ENCODE results near the gene LGALS16.

Gene LGALS16

DNA sequence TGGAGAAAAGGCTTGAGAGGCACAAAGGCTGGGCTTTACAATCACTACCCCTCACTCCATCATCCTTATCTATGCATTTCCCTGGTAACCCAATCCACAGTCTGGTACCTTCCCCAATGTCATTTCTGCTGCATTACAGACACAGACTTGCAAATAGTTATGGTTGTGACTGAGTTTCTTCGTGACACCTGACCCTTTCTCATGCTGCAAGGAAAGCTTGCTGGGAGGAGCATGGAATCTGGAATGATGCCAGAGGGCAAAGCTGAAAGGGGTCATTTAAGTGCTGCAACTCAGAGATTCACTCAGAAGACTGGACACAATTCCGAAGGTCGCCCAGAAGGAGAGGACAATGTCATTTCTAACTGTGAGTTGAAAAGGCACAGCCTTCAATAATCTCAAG is at the start of gene LGALS16:
LGALS16 (plus strand) TSS at position 301 of the 400 bp plus-strand sequence; CDS start at position 350, 49 bp downstream.
- ATAC-seq = no peak
- TF ChIP-seq GLIS3 (CRISPR knock-in tag; IDR thresholded peaks at IDR 0.05) (no peak), TCF4 (CRISPR knock-in tag; IDR thresholded peaks at IDR 0.05; ENCODE audit: borderline replicate concordance) (no peak), SNAI2 (CRISPR knock-in tag; IDR thresholded peaks at IDR 0.05) (no peak), ARNTL (CRISPR knock-in tag; IDR thresholded peaks at IDR 0.05; ENCODE audit: borderline replicate concordance, low read depth) (no peak), BACH2 (CRISPR knock-in tag; IDR thresholded peaks at IDR 0.05; ENCODE audit: borderline replicate concordance) (no peak), RARB (CRISPR knock-in tag; IDR thresholded peaks at IDR 0.05) (no peak), ZC3H10 (CRISPR knock-in tag; IDR thresholded peaks at IDR 0.05) (no peak), ZNF8 (CRISPR knock-in tag; IDR thresholded peaks at IDR 0.05) (no peak), ZNF565 (CRISPR knock-in tag; conservative IDR thresholded peaks at IDR 0.05; ENCODE audit: low read depth) (no peak)
- TF ChIP-seq, protein P1, sequence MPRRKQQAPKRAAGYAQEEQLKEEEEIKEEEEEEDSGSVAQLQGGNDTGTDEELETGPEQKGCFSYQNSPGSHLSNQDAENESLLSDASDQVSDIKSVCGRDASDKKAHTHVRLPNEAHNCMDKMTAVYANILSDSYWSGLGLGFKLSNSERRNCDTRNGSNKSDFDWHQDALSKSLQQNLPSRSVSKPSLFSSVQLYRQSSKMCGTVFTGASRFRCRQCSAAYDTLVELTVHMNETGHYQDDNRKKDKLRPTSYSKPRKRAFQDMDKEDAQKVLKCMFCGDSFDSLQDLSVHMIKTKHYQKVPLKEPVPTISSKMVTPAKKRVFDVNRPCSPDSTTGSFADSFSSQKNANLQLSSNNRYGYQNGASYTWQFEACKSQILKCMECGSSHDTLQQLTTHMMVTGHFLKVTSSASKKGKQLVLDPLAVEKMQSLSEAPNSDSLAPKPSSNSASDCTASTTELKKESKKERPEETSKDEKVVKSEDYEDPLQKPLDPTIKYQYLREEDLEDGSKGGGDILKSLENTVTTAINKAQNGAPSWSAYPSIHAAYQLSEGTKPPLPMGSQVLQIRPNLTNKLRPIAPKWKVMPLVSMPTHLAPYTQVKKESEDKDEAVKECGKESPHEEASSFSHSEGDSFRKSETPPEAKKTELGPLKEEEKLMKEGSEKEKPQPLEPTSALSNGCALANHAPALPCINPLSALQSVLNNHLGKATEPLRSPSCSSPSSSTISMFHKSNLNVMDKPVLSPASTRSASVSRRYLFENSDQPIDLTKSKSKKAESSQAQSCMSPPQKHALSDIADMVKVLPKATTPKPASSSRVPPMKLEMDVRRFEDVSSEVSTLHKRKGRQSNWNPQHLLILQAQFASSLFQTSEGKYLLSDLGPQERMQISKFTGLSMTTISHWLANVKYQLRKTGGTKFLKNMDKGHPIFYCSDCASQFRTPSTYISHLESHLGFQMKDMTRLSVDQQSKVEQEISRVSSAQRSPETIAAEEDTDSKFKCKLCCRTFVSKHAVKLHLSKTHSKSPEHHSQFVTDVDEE (CRISPR knock-in tag; IDR thresholded peaks at IDR 0.05) = no peak
- TF ChIP-seq, protein P2, sequence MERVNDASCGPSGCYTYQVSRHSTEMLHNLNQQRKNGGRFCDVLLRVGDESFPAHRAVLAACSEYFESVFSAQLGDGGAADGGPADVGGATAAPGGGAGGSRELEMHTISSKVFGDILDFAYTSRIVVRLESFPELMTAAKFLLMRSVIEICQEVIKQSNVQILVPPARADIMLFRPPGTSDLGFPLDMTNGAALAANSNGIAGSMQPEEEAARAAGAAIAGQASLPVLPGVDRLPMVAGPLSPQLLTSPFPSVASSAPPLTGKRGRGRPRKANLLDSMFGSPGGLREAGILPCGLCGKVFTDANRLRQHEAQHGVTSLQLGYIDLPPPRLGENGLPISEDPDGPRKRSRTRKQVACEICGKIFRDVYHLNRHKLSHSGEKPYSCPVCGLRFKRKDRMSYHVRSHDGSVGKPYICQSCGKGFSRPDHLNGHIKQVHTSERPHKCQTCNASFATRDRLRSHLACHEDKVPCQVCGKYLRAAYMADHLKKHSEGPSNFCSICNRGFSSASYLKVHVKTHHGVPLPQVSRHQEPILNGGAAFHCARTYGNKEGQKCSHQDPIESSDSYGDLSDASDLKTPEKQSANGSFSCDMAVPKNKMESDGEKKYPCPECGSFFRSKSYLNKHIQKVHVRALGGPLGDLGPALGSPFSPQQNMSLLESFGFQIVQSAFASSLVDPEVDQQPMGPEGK (CRISPR knock-in tag; IDR thresholded peaks at IDR 0.05; ENCODE audit: borderline replicate concordance) = no peak

GRCh38 chr19:39607021-39607420 is 48.7 kb upstream of the LGALS16 start:
- ATAC-seq = no peak

DNA sequence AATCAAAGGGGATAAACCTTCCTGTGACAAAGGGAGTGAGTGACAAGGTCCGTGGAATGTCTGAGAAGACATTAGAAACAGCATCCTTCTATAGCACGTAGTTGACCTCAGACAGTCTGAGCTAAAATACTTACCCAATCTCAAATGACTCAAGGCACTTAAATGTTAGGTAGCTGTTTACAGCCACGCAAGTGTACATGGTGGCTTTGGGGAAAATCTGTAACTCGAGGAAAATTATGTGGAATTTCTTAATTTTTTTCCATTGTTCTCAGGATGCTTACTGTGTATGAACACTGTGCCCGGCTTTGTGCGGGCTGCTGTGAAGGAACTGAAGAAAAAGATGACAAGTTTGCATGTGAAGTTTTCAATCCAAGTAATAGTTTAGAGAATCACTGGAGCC is 48.2 kb upstream of the LGALS16 start:
- TF ChIP-seq OSR1 (CRISPR knock-in tag; IDR thresholded peaks at IDR 0.05) (no peak), PPARA (CRISPR knock-in tag; IDR thresholded peaks at IDR 0.05; ENCODE audit: borderline replicate concordance) (no peak), BACH2 (CRISPR knock-in tag; IDR thresholded peaks at IDR 0.05; ENCODE audit: borderline replicate concordance) (no peak), ZC3H10 (CRISPR knock-in tag; IDR thresholded peaks at IDR 0.05) (no peak), RARB (CRISPR knock-in tag; IDR thresholded peaks at IDR 0.05) (no peak), ARNTL (CRISPR knock-in tag; IDR thresholded peaks at IDR 0.05; ENCODE audit: borderline replicate concordance, low read depth) (no peak), ZFP3 (CRISPR knock-in tag; IDR thresholded peaks at IDR 0.05) (no peak), SNAI2 (CRISPR knock-in tag; IDR thresholded peaks at IDR 0.05) (no peak), CSDC2 (CRISPR knock-in tag; IDR thresholded peaks at IDR 0.05) (no peak), ZNF70 (CRISPR knock-in tag; IDR thresholded peaks at IDR 0.05) (no peak), CSRNP3 (CRISPR knock-in tag; IDR thresholded peaks at IDR 0.05) (no peak), ZFP30 (CRISPR knock-in tag; IDR thresholded peaks at IDR 0.05) (no peak)
- TF ChIP-seq, protein P1 (CRISPR knock-in tag; IDR thresholded peaks at IDR 0.05) = no peak
- TF ChIP-seq, protein P3, sequence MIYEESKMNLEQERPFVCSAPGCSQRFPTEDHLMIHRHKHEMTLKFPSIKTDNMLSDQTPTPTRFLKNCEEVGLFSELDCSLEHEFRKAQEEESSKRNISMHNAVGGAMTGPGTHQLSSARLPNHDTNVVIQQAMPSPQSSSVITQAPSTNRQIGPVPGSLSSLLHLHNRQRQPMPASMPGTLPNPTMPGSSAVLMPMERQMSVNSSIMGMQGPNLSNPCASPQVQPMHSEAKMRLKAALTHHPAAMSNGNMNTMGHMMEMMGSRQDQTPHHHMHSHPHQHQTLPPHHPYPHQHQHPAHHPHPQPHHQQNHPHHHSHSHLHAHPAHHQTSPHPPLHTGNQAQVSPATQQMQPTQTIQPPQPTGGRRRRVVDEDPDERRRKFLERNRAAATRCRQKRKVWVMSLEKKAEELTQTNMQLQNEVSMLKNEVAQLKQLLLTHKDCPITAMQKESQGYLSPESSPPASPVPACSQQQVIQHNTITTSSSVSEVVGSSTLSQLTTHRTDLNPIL (CRISPR knock-in tag; IDR thresholded peaks at IDR 0.05; ENCODE audit: low read depth) = no peak
- TF ChIP-seq, protein P2 (CRISPR knock-in tag; IDR thresholded peaks at IDR 0.05; ENCODE audit: borderline replicate concordance) = no peak
- no peak for ATAC-seq

More at GRCh38 chr19:39607021-39607420, 48.7 kb upstream of the LGALS16 start:
- TF ChIP-seq ESRRG (CRISPR knock-in tag; IDR thresholded peaks at IDR 0.05) = no peak
- TF ChIP-seq ZNF70 (CRISPR knock-in tag; IDR thresholded peaks at IDR 0.05) = no peak
- TF ChIP-seq PPARA (CRISPR knock-in tag; IDR thresholded peaks at IDR 0.05; ENCODE audit: borderline replicate concordance) = no peak
